Heart left ventricle (tissue), 13 donors: ENCODE data around the gene ETV4.

Experiments
- CTCF ChIP-seq, 12 donors: fragments of 200-600 bp; sonication (generic) in 4 of 12; IDR thresholded peaks; one replicate each; pipeline versions ENCODE4 v1.5.0 to v1.8.0; 2018 to 2022; ENCODE audit warnings: antibody characterized with exemption in 12 of 12, mild to moderate bottlenecking in 5 of 12
- POLR2A ChIP-seq, 2 donors: fragments of 450-650 bp; IDR thresholded peaks; one replicate each; pipeline ENCODE4 v1.6.1; 2017; ENCODE audit warnings: antibody characterized with exemption in 2 of 2, mild to moderate bottlenecking in 2 of 2, moderate library complexity in 2 of 2
- donor health status: ischemic (EF 13 %, LVEDD 7.1; RV severe dilation, severe dysfunction).
- donor health status: DM: no; HTN: yes; CAD: no.
- donor health status: DM: no; HTN: no; CAD: no.
- donor health status: ischemic (EF 25% LVEDD 6.9; RV normal size, moderate dysfunction).
- donor health status: ischemic (EF 25% LVEDD 5.7; RV mildly dilated, moderate dysfunction).
- donor health status: ischemic (EF 35%, LVEDD 5.7; RV mildly dilated, moderate dysfunction).
- donor health status: nonischemic (EF 11% LVEDD 7.7; RV severe dilation, severe dysfunction).
- donor health status: DM: yes; HTN: yes; CAD: no.
- donor health status: PGD.
- donor health status: ischemic (EF 29% LVEDD 5.4; RV normal size, mild dysfunction).
- donor health status: nonischemic (EF 23%, LVEDD 6.1; RV moderate dilation, normal function).

DNA sequence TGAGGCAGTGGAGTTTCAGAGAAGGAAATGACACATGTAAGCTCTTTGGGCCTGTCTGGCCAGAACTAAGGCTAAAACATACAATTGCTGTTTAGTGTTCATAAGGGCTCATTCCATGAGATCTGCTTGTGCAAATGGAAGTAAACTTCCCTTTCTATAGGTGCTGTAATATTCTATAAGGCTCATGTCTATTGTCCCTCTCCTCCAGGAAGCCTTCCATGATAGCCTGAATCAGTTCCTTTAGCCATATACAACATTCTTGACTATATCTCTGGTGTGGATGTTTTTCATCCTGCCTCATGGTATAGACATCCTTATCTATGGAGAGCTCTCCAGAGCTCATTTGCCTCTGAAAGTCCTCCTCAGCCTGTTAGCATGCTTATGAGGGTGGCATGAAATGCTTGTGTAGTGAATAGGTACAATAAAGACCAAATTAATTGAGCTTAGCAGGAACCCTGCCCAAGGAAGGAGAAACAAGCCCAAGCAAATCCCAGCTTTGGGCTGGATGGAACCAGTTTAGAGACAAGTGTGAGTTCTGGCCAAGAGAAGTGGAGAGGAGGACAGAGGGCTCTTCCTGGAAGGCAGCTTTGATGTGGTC is 1.6 kb upstream of the ETV4 start:
- TF ChIP-seq POLR2A (IDR thresholded peaks at IDR 0.05): no peak
- no peak for TF ChIP-seq CTCF (IDR thresholded peaks at IDR 0.05)
